ENCODE data around the gene SBNO2.
"Not testable (repeated sequence)": the region's sequence is repeated elsewhere in the genome, so short reads cannot be mapped to it uniquely, and the experiment has no call there.

The SBNO2 gene

GRCh38 chr19:1218751-1219567 lies 44.9 kb upstream of the SBNO2 start:
- Histone ChIP-seq H3K27ac (ENCODE audit: low read depth in 2 of 2, low read length in 2 of 2) (peak overlapping the region; percentile 41 to 68), H3K36me3 (ENCODE audit: control insufficient read depth in 2 of 2, insufficient read depth in 2 of 2, low read length in 2 of 2) (peaks cover 12 to 24% of the 10 kb centered on the region in 2 donors), H3K27me3 (ENCODE audit: control insufficient read depth in 2 of 2, insufficient read depth in 2 of 2, low read length in 2 of 2) (no peaks in the 10 kb centered on the region), H3K4me3 (ENCODE audit: low read length in 2 of 2) (no peak overlapping the region), H3K4me1 (ENCODE audit: control insufficient read depth in 2 of 2, insufficient read depth in 2 of 2, low read length in 2 of 2) (peaks cover 15 to 16% of the 10 kb centered on the region in 2 donors), H3K9ac (ENCODE audit: low read depth in 1 of 2, low read length in 2 of 2) (no peak overlapping the region), H3K9me3 (ENCODE audit: control insufficient read depth in 2 of 2, low read length in 2 of 2) (no peaks in the 10 kb centered on the region)

GRCh38 chr19:1217366-1217765 lies 43.3 kb upstream of the SBNO2 start:
- H3K9ac ChIP-seq (ENCODE audit: low read depth in 1 of 2, low read length in 2 of 2) = no peak overlapping the region
- H3K27ac ChIP-seq (ENCODE audit: low read depth in 2 of 2, low read length in 2 of 2) = peak overlapping the region in 1 of 2 donors; percentile 16
- peaks cover 22 to 25% of the 10 kb centered on the region in 2 donors for H3K4me1 ChIP-seq (ENCODE audit: control insufficient read depth in 2 of 2, insufficient read depth in 2 of 2, low read length in 2 of 2)
- no peak overlapping the region for H3K4me3 ChIP-seq (ENCODE audit: low read length in 2 of 2)
- H3K9me3 ChIP-seq (ENCODE audit: control insufficient read depth in 2 of 2, low read length in 2 of 2) = no peaks in the 10 kb centered on the region
- H3K36me3 ChIP-seq (ENCODE audit: control insufficient read depth in 2 of 2, insufficient read depth in 2 of 2, low read length in 2 of 2) = peaks cover 6 to 10% of the 10 kb centered on the region in 2 donors
- no peaks in the 10 kb centered on the region for H3K27me3 ChIP-seq (ENCODE audit: control insufficient read depth in 2 of 2, insufficient read depth in 2 of 2, low read length in 2 of 2)

- Histone ChIP-seq H3K9me3 (ENCODE audit: control insufficient read depth in 2 of 2, low read length in 2 of 2) (no peaks in the 10 kb centered on the region), H3K4me1 (ENCODE audit: control insufficient read depth in 2 of 2, insufficient read depth in 2 of 2, low read length in 2 of 2) (peaks cover 22 to 25% of the 10 kb centered on the region in 2 donors), H3K9ac (ENCODE audit: low read depth in 1 of 2, low read length in 2 of 2) (no peak overlapping the region), H3K36me3 (ENCODE audit: control insufficient read depth in 2 of 2, insufficient read depth in 2 of 2, low read length in 2 of 2) (peaks cover 6 to 10% of the 10 kb centered on the region in 2 donors), H3K27ac (ENCODE audit: low read depth in 2 of 2, low read length in 2 of 2) (peak overlapping the region in 1 of 2 donors; percentile 16), H3K27me3 (ENCODE audit: control insufficient read depth in 2 of 2, insufficient read depth in 2 of 2, low read length in 2 of 2) (no peaks in the 10 kb centered on the region), H3K4me3 (ENCODE audit: low read length in 2 of 2) (no peak overlapping the region)
Observed at GRCh38 chr19:1216756-1217155, 42.7 kb upstream of the SBNO2 start.

GRCh38 chr19:1214862-1215731 lies 41.0 kb upstream of the SBNO2 start:
- no peaks in the 10 kb centered on the region for H3K9me3 ChIP-seq (ENCODE audit: control insufficient read depth in 2 of 2, low read length in 2 of 2)
- peaks cover 22 to 25% of the 10 kb centered on the region in 2 donors for H3K4me1 ChIP-seq (ENCODE audit: control insufficient read depth in 2 of 2, insufficient read depth in 2 of 2, low read length in 2 of 2)
- H3K27me3 ChIP-seq (ENCODE audit: control insufficient read depth in 2 of 2, insufficient read depth in 2 of 2, low read length in 2 of 2) = no peaks in the 10 kb centered on the region
- H3K9ac ChIP-seq (ENCODE audit: low read depth in 1 of 2, low read length in 2 of 2) = no peak overlapping the region
- H3K27ac ChIP-seq (ENCODE audit: low read depth in 2 of 2, low read length in 2 of 2) = peak overlapping the region; percentile 80 to 90
- H3K4me3 ChIP-seq (ENCODE audit: low read length in 2 of 2) = no peak overlapping the region
- H3K36me3 ChIP-seq (ENCODE audit: control insufficient read depth in 2 of 2, insufficient read depth in 2 of 2, low read length in 2 of 2) = peaks cover 0 to 2% of the 10 kb centered on the region in 2 donors

- Histone ChIP-seq H3K4me1 (ENCODE audit: control insufficient read depth in 2 of 2, insufficient read depth in 2 of 2, low read length in 2 of 2) (peaks cover 27 to 31% of the 10 kb centered on the region in 2 donors), H3K27me3 (ENCODE audit: control insufficient read depth in 2 of 2, insufficient read depth in 2 of 2, low read length in 2 of 2) (no peaks in the 10 kb centered on the region), H3K36me3 (ENCODE audit: control insufficient read depth in 2 of 2, insufficient read depth in 2 of 2, low read length in 2 of 2) (no peaks in the 10 kb centered on the region), H3K27ac (ENCODE audit: low read depth in 2 of 2, low read length in 2 of 2) (peak overlapping the region; percentile 80 to 90), H3K4me3 (ENCODE audit: low read length in 2 of 2) (peak overlapping the region; percentile 9 to 31), H3K9ac (ENCODE audit: low read depth in 1 of 2, low read length in 2 of 2) (peak overlapping the region in 1 of 2 donors; percentile 50), H3K9me3 (ENCODE audit: control insufficient read depth in 2 of 2, low read length in 2 of 2) (no peaks in the 10 kb centered on the region)
Observed at GRCh38 chr19:1214299-1214861, 40.3 kb upstream of the SBNO2 start.

GRCh38 chr19:1213391-1214286 lies 39.6 kb upstream of the SBNO2 start:
- peak overlapping the region; percentile 50 to 52 for H3K9ac ChIP-seq (ENCODE audit: low read depth in 1 of 2, low read length in 2 of 2)
- no peaks in the 10 kb centered on the region for H3K9me3 ChIP-seq (ENCODE audit: control insufficient read depth in 2 of 2, low read length in 2 of 2)
- H3K36me3 ChIP-seq (ENCODE audit: control insufficient read depth in 2 of 2, insufficient read depth in 2 of 2, low read length in 2 of 2) = no peaks in the 10 kb centered on the region
- peak overlapping the region; percentile 80 to 90 for H3K27ac ChIP-seq (ENCODE audit: low read depth in 2 of 2, low read length in 2 of 2)
- no peaks in the 10 kb centered on the region for H3K27me3 ChIP-seq (ENCODE audit: control insufficient read depth in 2 of 2, insufficient read depth in 2 of 2, low read length in 2 of 2)
- peak overlapping the region; percentile 9 to 31 for H3K4me3 ChIP-seq (ENCODE audit: low read length in 2 of 2)
- peaks cover 33 to 38% of the 10 kb centered on the region in 2 donors for H3K4me1 ChIP-seq (ENCODE audit: control insufficient read depth in 2 of 2, insufficient read depth in 2 of 2, low read length in 2 of 2)

- Histone ChIP-seq H3K36me3 (ENCODE audit: control insufficient read depth in 2 of 2, insufficient read depth in 2 of 2, low read length in 2 of 2) (no peaks in the 10 kb centered on the region), H3K27me3 (ENCODE audit: control insufficient read depth in 2 of 2, insufficient read depth in 2 of 2, low read length in 2 of 2) (no peaks in the 10 kb centered on the region), H3K9me3 (ENCODE audit: control insufficient read depth in 2 of 2, low read length in 2 of 2) (no peaks in the 10 kb centered on the region), H3K9ac (ENCODE audit: low read depth in 1 of 2, low read length in 2 of 2) (no peak overlapping the region), H3K27ac (ENCODE audit: low read depth in 2 of 2, low read length in 2 of 2) (no peak overlapping the region), H3K4me3 (ENCODE audit: low read length in 2 of 2) (no peak overlapping the region), H3K4me1 (ENCODE audit: control insufficient read depth in 2 of 2, insufficient read depth in 2 of 2, low read length in 2 of 2) (peaks cover 42 to 49% of the 10 kb centered on the region in 2 donors)
Observed at GRCh38 chr19:1211494-1212234, 37.6 kb upstream of the SBNO2 start.

GRCh38 chr19:1210227-1210538 lies 36.1 kb upstream of the SBNO2 start:
- Histone ChIP-seq H3K4me3 (ENCODE audit: low read length in 2 of 2) (no peak overlapping the region), H3K27ac (ENCODE audit: low read depth in 2 of 2, low read length in 2 of 2) (peak overlapping the region in 1 of 2 donors; percentile 3), H3K4me1 (ENCODE audit: control insufficient read depth in 2 of 2, insufficient read depth in 2 of 2, low read length in 2 of 2) (peaks cover 42 to 47% of the 10 kb centered on the region in 2 donors), H3K36me3 (ENCODE audit: control insufficient read depth in 2 of 2, insufficient read depth in 2 of 2, low read length in 2 of 2) (no peaks in the 10 kb centered on the region), H3K27me3 (ENCODE audit: control insufficient read depth in 2 of 2, insufficient read depth in 2 of 2, low read length in 2 of 2) (no peaks in the 10 kb centered on the region), H3K9me3 (ENCODE audit: control insufficient read depth in 2 of 2, low read length in 2 of 2) (no peaks in the 10 kb centered on the region), H3K9ac (ENCODE audit: low read depth in 1 of 2, low read length in 2 of 2) (no peak overlapping the region)

GRCh38 chr19:1208830-1209229 lies 34.8 kb upstream of the SBNO2 start:
- not testable (repeated sequence) for H3K9ac ChIP-seq (ENCODE audit: low read depth in 1 of 2, low read length in 2 of 2); H3K36me3 ChIP-seq (ENCODE audit: control insufficient read depth in 2 of 2, insufficient read depth in 2 of 2, low read length in 2 of 2); H3K27me3 ChIP-seq (ENCODE audit: control insufficient read depth in 2 of 2, insufficient read depth in 2 of 2, low read length in 2 of 2); H3K9me3 ChIP-seq (ENCODE audit: control insufficient read depth in 2 of 2, low read length in 2 of 2)
- Histone ChIP-seq H3K27ac (ENCODE audit: low read depth in 2 of 2, low read length in 2 of 2) (peak overlapping the region; percentile 52 to 77), H3K4me3 (ENCODE audit: low read length in 2 of 2) (peak overlapping the region in 1 of 2 donors; percentile 44), H3K4me1 (ENCODE audit: control insufficient read depth in 2 of 2, insufficient read depth in 2 of 2, low read length in 2 of 2) (peaks cover 37 to 46% of the 10 kb centered on the region in 2 donors)

All from mucosa of rectum (tissue), 2 donors.